NCI-H774 (cell line): ENCODE data around the gene COX17.

Experiments
- DNase-seq: peaks from one replicate; lab custom pipeline; 2025; lab: John Stamatoyannopoulos, UW

Gene COX17

DNA sequence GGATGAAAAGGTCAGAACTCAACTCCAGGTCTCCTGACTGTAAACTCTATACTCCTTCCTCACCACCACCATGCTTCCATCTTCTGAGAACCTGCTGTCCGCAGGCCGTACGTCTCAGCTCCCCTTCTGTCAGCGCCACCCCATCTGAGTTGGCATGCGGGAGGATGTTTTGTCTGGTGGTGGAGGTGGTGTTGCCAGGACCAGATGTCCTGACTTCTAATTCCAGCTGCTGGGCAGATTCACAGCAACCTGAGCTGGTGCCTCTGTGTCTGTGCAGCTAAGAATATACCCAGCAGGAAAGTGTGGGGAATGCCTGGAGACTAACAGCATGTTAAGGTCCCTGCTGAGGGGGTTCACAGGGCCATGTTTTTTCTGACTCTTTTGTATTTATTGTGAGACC lies 56.3 kb downstream of the COX17 start:
- DNase-seq = no peak
